HG03066 (cell line): Measurements from ENCODE around the gene ZCCHC7.

Experiments
- ATAC-seq: cut with Tn5 transposase; IDR thresholded peaks from one replicate; pipeline ENCODE4 v1.9.1; 2021; ENCODE audit warnings: low read depth; ENCODE audit not compliant: unreplicated experiment

ZCCHC7 gene

DNA sequence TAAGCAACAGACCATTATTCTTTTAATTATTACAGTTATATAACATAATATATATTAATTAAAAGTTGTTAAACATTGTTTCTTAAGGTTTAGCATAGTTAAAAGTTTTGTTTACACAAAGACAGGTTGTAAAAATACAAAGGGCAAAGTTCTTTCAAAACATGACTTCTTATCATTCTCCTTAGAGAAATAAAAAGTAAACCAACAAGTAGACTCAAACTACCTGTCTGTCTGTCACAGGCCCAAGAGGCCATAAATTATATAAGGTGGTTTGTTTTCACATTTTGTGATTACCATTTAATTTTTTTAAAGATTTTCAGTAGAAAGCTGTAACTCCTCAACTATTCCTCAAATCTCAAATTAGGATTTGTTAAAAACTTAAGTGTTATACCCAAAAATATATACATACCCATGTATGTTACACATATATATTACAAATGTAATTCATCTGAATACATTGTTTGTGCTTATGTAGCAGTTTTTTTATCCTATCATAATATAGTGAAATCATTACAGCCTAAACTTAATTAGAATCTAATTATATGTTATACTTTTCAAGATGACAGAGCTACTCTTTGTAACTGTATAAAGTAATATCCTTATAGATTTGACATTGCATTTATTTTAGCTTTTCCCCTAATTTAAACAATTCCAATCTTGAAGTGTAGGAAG lies 208.3 kb downstream of the ZCCHC7 start:
- no peak for ATAC-seq

DNA sequence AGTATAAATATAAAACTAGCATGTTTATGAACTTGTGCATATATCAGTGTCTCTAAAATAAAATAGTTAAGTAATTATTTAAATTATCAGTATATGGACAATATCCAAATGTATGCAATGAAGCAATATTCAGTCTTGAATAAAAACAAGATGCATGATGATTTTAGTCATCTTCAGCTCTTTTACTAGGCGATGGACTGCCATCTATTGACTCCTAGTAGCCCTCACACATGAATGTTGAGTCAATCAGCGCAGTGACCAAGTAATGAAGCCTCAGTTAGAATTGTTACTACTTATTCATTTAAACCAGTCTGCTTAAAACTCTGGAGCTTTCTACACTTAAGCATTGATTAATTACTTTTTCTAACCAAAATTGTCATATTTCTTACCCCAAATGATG lies 209.2 kb downstream of the ZCCHC7 start:
- no peak for ATAC-seq

DNA sequence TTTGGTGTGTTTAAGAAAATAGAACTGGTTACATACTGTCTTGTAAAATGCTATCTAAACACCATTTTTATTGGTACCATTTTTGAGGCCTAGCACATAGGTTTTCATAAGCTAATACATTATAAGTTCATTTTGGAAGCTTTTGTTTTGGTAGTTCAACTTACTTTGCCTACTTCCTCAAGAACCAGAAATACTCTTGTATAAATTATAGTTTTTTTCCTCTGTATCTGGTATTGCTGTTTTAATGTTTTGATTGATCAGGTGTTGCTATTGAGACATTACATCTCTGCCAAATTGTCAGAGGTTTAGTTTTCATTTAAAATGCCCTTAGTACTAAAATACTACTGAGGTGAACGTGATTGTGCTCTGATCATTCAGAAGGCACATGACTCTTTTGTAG lies 211.5 kb downstream of the ZCCHC7 start:
- no peak for ATAC-seq

DNA sequence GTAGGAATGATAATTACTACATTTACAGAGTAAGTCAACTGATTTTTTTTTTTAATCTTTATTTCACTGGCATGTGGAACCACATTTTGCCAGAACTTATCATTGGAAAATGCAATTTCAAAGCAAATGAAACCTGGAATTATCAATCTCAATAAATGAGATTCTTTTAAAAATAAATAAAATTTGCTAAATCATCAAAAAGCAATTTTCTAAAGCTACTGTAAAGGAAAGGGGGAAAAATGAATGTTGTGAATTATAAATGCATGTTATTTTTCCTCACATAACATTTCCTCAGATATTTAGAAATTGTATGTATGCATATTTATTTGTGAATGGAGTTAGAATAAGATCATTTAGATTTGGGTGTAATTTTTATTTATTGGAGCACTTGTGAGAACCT lies 212.2 kb downstream of the ZCCHC7 start:
- ATAC-seq, result no peak

DNA sequence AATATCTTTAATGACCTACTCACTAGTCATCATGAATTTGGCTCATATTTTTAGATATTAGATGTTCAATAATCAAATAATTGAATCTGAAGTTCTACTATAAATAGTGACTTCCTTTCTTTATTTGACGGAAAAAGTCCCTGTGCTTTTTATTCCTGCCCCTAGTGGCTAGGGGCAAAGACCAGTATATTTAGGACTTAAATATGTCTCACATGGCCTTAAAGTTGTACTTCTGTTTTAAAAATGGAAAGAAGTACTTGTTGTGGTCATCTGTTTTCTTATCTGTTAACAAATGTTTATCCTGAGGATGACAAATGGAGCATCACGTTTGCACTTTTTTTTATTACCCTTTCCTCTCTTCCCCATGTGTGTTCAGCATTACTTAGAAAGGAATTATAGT lies 212.9 kb downstream of the ZCCHC7 start:
- no peak for ATAC-seq

DNA sequence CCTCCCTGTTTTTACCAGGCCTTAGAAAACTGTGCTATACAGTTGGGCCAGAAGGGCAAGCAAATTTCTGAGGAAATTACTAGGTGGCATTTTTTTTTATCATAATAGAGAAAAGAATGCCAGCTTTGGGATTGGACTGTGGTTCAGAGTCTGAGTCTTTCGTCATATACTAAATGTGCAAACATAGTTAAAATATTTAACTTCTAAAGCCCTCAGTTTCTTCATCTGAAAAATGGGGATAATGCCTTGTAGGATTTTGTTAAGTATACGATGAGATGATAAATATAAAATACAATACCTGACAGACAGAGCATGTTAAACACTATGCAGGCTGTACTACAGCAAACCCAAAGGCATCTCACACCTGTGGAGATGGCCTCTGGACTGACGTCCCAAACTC lies 214.9 kb downstream of the ZCCHC7 start:
- no peak for ATAC-seq

DNA sequence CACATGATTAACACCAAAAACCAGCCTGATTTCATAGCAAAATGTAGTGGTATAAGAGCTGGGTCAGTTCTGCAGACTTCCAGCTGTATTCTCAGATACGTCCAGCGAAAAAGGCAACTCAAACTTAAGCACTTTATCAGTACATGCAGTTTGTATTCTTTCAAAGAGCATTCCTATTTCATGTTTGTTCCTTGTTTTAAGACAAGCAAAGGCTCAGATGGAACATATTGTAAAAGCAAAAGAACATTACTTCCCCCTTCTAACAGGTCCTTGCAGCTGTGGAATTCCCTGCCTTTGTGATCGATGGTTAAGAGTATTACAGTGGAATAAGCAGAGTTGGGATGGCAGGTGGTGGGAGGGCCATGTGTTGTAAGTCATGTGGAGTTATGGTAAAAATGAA lies 215.8 kb downstream of the ZCCHC7 start:
- no peak for ATAC-seq

DNA sequence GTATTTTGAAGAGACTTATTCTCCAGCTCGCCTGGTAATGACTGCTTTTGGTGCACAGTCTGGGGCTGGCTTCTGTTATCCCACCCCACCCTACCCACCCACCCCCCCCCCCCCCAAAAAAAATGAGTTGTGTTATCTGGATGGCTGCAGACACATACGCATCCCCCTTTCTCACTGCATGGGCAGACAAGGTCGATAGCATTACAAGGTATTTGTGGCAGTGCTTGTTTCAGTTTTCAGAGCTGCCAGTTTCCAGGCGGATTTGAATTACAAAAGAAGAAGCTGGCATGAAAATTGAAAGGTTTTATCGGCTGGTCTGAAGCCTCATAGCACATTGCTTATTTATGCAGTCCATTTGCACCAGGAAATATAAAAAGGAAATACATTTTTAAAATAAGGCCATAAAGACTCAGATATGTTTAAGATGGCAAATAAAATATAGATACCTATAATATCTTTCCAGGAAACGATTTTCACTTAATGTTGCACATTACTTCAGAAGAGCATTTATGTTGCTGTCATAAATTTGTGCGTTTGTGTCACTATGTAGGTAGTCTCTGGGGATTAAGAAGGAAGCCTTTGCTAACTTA lies 217.0 kb downstream of the ZCCHC7 start:
- no peak for ATAC-seq

DNA sequence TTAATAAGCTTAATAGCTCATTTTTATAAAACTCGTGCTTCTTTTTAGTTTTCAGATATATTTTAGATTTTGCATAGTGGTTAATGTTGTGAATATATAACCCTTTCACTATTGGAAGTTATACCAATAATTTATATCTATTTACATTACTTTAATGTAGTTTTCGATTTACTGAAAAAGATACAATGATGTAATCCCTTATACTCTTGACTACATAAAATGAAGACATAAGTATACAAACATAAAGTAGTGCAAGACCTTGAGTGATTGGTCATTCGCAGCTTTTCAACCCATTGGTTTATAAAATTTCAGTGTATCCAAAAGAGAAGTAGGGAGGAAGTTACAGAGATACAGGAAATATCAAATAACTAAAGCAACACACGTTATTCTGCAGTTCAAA lies 217.8 kb downstream of the ZCCHC7 start:
- no peak for ATAC-seq

DNA sequence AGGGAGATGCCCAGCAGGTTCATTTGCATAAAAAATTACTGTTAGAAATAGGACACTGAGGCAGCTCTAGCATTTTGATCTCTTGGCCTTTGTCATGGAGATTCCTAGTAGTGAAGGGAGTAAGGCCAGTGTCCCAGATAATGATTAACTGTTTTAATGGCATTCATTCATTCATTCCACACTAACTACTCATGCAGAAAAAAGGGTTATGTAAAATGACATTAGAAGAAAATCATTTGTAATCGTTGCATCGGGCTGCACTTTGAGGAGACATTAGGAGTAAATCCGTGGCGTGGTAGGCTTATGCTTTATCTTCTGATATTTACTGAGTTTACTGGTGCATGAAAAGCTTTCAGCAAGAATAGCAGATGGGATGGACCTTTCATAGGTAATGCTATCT lies 219.5 kb downstream of the ZCCHC7 start:
- no peak for ATAC-seq

DNA sequence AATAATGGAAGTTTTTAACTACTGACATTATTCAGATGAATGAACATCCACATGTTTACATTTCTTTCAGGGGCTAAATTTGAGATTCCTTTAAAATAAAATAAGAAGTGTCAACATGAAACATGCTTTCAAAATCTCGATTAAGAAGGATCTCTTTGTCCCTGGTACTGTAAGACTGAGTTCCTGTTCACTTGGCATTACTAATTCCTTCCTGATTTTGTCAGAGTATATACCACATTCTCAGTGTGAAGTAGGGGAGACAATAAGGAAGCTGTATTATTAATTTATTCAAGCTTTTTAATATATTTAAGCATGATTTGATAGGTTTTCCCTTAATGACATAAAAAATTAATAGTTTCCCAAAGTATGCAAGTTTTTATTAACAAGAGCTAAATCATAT lies 220.6 kb downstream of the ZCCHC7 start:
- no peak for ATAC-seq

DNA sequence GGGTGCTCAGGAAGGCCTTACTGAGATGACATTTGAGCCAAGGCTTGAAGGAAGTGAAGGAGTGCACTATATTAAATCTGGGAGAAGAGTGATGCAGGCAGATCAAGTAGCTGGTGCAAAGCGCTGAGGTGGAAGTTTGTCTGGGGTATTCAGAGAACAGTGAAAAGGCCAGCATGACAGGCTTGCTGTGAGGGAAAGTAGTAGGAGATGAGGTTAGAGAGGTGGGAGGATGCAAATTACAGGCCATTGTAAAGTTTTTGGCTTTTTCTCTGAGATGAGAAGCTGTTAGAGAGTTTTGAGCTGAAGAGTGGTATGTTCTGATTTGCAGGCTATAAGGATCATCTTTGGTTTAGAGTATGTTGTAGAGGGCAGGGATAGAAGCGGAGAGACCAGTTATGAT lies 221.3 kb downstream of the ZCCHC7 start:
- ATAC-seq, result no peak

DNA sequence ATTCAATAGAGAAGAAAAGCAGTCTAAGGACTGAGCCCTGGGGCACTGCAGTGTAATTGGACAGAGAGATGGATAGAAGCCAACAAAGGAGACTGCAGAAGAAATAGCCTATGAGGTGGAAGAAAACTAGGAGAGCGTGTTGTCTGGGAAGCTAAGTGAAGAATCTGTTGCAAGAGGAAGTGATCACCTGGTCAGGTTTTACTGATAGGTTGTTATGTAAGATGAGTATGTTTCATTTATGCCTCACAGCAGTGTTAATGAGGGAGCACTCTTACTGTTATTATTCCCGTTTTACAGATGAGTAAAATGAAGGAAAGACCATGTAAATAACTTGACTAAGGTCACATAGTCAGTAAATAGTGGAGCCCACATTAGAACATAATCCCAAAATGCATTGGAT lies 222.1 kb downstream of the ZCCHC7 start:
- no peak for ATAC-seq

DNA sequence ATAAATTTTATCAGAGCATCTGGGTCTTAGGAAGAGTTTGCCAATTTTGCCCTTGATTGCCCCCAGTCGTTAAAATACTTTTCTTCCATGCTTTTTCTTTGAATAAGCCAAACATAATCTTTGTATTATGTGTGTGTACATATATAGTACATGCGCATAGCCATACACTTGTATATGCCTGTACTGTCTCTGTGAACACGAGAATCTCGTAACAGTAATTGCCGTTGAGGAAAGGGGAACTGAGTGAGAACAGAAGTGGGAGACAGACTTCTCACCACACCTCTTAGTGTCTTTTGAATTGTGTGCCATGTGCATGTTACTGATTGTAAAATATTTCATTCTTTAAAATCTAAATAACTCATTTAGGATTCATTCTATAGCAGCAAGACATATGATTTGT lies 222.5 kb downstream of the ZCCHC7 start:
- ATAC-seq, result no peak

DNA sequence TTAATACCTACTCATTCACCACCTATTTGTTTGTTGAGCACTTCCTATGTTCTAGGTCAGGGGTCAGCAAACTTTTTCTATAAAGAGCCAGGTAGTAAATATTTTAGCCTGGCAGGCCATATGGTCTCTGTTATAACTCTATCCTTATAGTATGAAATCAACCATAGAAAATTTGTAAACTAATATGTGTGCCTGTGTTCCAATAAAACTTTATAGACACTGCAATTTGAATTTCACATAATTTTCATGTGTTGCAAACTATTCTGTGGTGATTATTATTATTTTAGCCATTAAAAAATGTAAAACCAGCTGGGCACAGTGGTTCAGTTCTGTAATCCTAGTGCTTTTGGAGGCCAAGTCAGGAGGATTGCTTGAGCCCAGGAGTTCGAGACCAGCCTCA lies 223.3 kb downstream of the ZCCHC7 start:
- ATAC-seq, result no peak

DNA sequence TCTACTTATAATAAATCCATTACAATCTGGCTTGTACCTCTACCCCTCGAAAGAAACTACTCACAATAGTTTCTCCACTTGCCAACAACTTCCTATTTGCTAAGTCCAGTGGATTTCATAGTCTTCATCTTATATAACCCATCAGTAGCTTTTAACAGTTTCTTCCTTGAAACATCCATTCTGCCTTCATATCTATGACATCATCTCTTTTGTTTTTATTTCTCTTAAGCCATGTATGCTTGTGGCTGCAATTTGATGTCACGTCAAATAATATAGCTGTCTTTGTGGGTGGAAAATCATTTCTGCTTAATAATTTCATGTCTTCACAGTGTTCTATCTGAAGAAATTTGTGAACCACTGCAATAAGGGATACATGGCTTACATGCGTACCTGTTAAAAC lies 224.7 kb downstream of the ZCCHC7 start:
- ATAC-seq, result no peak

DNA sequence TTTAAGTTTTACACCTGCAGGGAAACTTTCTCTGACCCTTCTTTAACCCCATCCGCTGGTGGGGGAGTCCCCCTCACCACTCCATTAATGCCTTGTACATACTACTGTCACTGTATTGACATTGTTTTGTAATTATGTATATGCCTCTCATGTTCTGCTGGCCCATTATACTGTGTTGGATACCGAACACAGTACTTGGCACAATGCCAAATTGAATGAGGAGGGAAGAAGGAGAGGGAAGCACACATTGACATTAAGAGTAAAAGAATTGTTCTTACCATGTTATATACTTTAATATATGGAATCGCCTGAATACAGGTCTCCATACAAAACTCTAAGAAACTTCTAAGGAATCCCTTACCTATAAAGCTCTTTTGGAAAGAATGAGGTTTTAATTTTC lies 228.5 kb downstream of the ZCCHC7 start:
- ATAC-seq, result no peak

DNA sequence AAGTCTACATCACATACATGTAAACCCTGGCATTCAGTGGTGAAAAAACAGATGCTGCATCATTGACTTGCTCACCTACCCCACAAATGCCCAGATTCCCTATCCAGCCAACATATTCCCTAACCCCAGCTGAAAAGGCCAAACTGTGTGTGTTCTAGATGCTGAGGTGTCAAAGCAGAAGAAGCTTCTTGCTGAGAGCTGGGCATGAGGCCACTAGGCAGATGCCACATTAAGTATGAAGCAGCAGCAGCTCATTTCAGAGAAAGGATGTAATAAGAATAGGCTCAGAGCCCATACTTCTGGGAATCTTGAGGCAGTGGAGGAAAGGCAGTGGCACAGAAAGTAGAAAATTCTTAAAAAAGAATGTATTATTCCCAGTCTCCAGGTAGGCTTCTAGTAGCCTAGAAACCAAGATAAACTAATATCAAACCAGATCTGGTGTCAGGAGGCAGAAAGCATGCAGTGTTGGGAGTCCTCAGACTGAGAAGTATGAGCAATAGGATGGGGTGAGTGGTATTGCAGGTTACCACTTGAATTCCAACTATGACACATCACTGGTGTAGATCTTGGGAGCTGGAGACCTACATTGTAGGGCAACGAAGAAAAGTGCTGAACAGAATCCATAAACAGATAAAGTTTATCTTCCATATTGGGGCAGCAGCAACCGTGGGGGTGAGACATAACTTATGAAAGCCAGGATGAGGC lies 230.3 kb downstream of the ZCCHC7 start:
- no peak for ATAC-seq

DNA sequence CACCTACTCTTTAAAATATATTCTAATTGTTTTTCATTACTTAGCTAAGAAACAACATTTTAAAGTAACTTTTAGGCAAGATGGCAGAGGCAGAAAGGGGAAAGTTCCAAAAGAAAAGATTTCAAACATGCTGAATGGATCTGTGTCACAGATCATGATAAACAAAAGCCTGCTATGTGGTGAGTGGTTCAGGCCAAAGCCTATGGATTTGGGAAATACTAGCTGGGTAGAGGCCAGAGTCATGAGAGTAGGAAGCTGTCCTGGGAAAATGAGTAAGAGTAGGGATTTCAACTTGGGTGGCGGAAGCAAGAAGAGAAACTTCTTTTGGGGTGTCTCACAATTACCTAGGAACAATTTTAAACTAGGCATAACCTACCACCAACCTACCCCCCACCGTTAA lies 233.4 kb downstream of the ZCCHC7 start:
- no peak for ATAC-seq

DNA sequence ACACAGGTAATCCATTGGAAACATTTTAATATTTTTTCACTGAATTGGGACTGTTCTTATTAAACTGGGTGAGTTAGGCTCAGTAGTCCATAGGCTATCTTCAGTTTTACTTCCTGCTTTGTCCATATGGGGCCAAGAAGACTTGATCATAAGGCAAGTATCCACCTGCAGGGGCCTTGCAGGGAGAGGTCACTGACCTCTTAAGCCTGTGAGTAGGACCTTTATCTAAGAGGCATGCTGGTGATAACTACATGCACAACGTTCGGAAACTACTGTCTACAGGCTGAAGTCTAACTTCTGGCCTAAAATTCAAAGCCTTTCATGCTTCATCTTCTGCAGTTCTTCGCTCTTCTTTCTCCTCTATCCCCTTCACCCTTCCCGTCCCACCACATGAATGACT lies 242.1 kb downstream of the ZCCHC7 start:
- no peak for ATAC-seq

DNA sequence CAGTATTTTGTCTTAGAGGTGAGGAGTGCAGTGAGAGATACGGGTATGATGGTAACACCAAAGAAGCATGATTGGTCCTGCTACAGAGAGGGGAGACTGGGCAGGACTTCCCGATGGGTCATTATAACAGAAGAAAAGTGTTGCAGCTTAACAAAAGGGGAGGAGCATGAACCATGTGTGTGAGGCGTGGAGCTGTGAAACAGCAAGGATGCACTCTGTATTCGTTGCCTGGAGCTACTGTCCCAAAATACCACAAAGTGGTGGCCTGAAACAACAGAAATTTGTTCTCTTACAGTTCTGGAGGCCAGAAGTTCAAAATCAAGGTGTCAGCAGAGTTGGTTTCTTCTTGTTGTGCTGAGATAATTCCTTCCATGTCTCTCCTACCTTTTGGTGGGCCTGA lies 242.8 kb downstream of the ZCCHC7 start:
- ATAC-seq, result no peak

DNA sequence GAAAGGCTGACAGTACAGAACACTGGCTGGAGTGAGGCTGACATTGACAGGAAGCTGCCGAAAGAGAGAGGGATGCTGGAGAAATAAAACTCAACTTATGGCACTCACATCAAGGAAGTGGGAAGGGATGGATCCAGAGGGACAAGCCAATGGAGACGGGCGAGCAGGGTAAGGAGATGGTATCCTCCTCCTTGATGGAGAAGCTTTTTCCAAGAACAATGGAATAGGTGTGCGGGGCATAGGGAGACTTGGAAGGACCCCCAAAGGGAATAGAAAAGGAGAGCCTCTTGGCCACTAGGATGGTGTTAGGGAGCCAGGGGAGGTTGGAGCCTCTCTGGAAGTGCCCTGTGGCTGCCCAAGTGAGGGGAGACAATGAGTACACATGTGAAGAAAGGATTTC lies 243.8 kb downstream of the ZCCHC7 start:
- ATAC-seq, result no peak
